ENCODE measurements around the gene RIN3. TPM values are rescaled to one million over a fixed set of nuclear protein-coding genes. Genes with fewer than 3 reads are reported as not detected.

The RIN3 gene
- total and polyA plus RNA-seq, 2 donors (not counting 3 experiments of a cell fraction or from before 2014, with no cell fraction given) = 5.1 to 20.8 TPM

- no TSS peak for BruUV-seq (replicated peaks)
- Histone ChIP-seq H3K4me3 (replicated peaks in 1 of 3; ENCODE audit: insufficient read depth in 1 of 3, low read depth in 1 of 3, low read length in 3 of 3) (no peak overlapping the region), H3K27me3 (ENCODE audit: control insufficient read depth in 2 of 2, insufficient read depth in 2 of 2, low read length in 2 of 2) (peaks cover 0 to 2% of the 10 kb centered on the region in 2 experiments), H3K9me3 (replicated peaks; ENCODE audit: control insufficient read depth, insufficient read depth, low read length) (no peaks in the 10 kb centered on the region), H2AFZ (ENCODE audit: low read depth, low read length) (no peak overlapping the region), H3K27ac (ENCODE audit: insufficient read depth, low read depth, low read length) (no peak overlapping the region), H3K4me2 (ENCODE audit: insufficient read depth, low read length) (no peak overlapping the region), H3K9ac (replicated peaks; ENCODE audit: extremely low read depth, insufficient read depth, low read length) (no peak overlapping the region), H3K4me1 (ENCODE audit: control insufficient read depth, extremely low read depth, insufficient read depth, low read length) (peaks cover 22% of the 10 kb centered on the region), H4K20me1 (replicated peaks; ENCODE audit: control insufficient read depth, extremely low read depth, insufficient read depth, low read length) (no peaks in the 10 kb centered on the region), H3K36me3 (ENCODE audit: control insufficient read depth in 2 of 2, extremely low read depth in 1 of 2, insufficient read depth in 2 of 2, low read length in 2 of 2) (no peaks in the 10 kb centered on the region), H3K79me2 (ENCODE audit: control insufficient read depth, insufficient read depth, low read length) (no peaks in the 10 kb centered on the region), H3K9me1 (replicated peaks; ENCODE audit: control insufficient read depth, extremely low read depth, insufficient read depth, low read length) (no peaks in the 10 kb centered on the region)
- TF ChIP-seq MYC (IDR thresholded peaks at IDR 0.05; ENCODE audit: low read depth, low read length) (no peak), FOS (IDR thresholded peaks at IDR 0.05; ENCODE audit: borderline replicate concordance, insufficient read depth, low read length) (no peak), JUN (IDR thresholded peaks at IDR 0.05; ENCODE audit: borderline replicate concordance, insufficient read depth, insufficient read length, low read depth) (no peak), MAX (IDR thresholded peaks at IDR 0.05; ENCODE audit: insufficient read depth, insufficient read length) (no peak), POLR2A (IDR thresholded peaks at IDR 0.05; ENCODE audit: low read depth, low read length) (no peak), POLR2AphosphoS5 (IDR thresholded peaks at IDR 0.05; ENCODE audit: insufficient read depth, low read depth, low read length) (no peak), EZH2 (IDR thresholded peaks at IDR 0.05; ENCODE audit: borderline replicate concordance, low read depth, low read length, severe bottlenecking) (no peak), GATA2 (IDR thresholded peaks at IDR 0.05; ENCODE audit: insufficient read depth, insufficient read length, low read depth, low read length) (no peak)
- TF ChIP-seq, protein P1, sequence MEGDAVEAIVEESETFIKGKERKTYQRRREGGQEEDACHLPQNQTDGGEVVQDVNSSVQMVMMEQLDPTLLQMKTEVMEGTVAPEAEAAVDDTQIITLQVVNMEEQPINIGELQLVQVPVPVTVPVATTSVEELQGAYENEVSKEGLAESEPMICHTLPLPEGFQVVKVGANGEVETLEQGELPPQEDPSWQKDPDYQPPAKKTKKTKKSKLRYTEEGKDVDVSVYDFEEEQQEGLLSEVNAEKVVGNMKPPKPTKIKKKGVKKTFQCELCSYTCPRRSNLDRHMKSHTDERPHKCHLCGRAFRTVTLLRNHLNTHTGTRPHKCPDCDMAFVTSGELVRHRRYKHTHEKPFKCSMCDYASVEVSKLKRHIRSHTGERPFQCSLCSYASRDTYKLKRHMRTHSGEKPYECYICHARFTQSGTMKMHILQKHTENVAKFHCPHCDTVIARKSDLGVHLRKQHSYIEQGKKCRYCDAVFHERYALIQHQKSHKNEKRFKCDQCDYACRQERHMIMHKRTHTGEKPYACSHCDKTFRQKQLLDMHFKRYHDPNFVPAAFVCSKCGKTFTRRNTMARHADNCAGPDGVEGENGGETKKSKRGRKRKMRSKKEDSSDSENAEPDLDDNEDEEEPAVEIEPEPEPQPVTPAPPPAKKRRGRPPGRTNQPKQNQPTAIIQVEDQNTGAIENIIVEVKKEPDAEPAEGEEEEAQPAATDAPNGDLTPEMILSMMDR (IDR thresholded peaks at IDR 0.05; ENCODE audit: extremely low read depth in 1 of 2, insufficient read depth in 1 of 2, low read depth in 1 of 2, low read length in 2 of 2) = no peak
- CTCF ChIA-PET = no interaction called here
- no peak for FAIRE-seq
- intact Hi-C loops (cut with micrococcal nuclease) (no loop called here), dilution Hi-C loops (cut with MboI; ENCODE audit: extremely low pct_ligation_motif_present, low sequenced_read_pairs) (no loop called here)
- no peak for DNase-seq (ENCODE audit: low read depth, low spot score)
- POLR2A ChIA-PET = no interaction called here
These were observed 48.9 kb upstream of the RIN3 start for GRCh38 chr14:92464716-92465115.
